Skeletal muscle satellite cell (primary cell): Measurements from ENCODE around the gene KRTAP2-2. TPM values are rescaled to one million over a fixed set of nuclear protein-coding genes. Genes with fewer than 3 reads are reported as not detected.

ENCODE experiments used
- H3K27me3 ChIP-seq: 2 replicates; pipeline ENCODE4 v1.7.0; 2013; ENCODE audit warnings: low read length; ENCODE audit not compliant: control insufficient read depth, insufficient read depth
- H3K36me3 ChIP-seq: 2 replicates; pipeline ENCODE4 v1.7.0; 2013; ENCODE audit warnings: mild to moderate bottlenecking, control low read depth, low read length; ENCODE audit not compliant: insufficient read depth
- H3K4me1 ChIP-seq: 2 replicates; pipeline ENCODE4 v1.7.0; 2013; ENCODE audit warnings: low read length; ENCODE audit not compliant: control insufficient read depth, insufficient read depth
- H3K4me2 ChIP-seq: 2 replicates; pipeline ENCODE4 v1.7.0; 2013; ENCODE audit warnings: mild to moderate bottlenecking, low read length
- H3K4me3 ChIP-seq: 2 replicates; pipeline ENCODE4 v1.7.0; 2013; ENCODE audit warnings: low read length
- H3K9ac ChIP-seq: 2 replicates; pipeline ENCODE4 v1.7.0; 2013; ENCODE audit warnings: mild to moderate bottlenecking, low read depth, low read length, moderate library complexity
- H3K9me3 ChIP-seq: replicated peaks from 2 replicates; pipeline ENCODE4 v1.7.0; 2013; ENCODE audit warnings: mild to moderate bottlenecking, control low read depth, low read length
- small RNA-seq: library from RNA; depleted of rRNA; stranded (forward); fragments of <200 nt; gene quantifications from one replicate; pipeline ENCODE3, GENCODE V24; 2012

KRTAP2-2 gene

DNA sequence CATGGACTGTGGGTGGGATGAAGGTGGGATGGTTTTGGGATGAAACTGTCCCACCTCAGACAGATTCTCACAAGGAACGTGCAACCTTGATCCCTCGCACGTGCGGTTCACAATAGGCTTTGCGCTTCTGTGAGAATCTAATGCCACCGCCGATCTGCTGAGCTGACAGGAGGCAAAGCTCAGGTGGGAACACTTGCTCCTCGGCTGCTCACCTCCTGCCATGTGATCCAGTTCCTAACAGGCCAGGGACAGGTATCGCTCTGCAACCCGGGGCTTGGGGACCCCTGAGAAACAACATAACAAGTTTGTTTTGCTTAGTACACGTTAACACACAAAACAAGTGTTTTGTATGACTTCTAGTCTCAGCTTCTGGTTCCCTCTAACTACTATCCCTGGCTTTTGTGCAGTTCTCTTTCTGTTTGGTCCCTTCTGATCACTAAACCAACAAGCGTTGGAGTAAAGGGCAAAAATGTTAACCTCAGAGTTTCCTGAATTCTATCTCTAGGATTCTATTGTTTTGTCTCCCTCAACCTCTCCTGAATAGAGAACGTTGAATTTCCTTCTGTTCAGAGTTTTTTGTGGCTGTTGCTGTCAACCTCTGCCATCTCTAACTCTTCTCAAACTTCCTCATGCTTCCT is 38.3 kb downstream of the KRTAP2-2 start:
- no peaks in the 10 kb centered on the region for H3K9me3 ChIP-seq
- no peak overlapping the region for H3K9ac ChIP-seq
- no peak overlapping the region for H3K4me2 ChIP-seq
- no peaks in the 10 kb centered on the region for H3K36me3 ChIP-seq
- H3K4me3 ChIP-seq, result no peak overlapping the region
- H3K4me1 ChIP-seq, result peaks cover 10% of the 10 kb centered on the region
- no peaks in the 10 kb centered on the region for H3K27me3 ChIP-seq

- Histone ChIP-seq H3K4me3 (no peak overlapping the region), H3K9ac (no peak overlapping the region), H3K27me3 (no peaks in the 10 kb centered on the region), H3K9me3 (no peaks in the 10 kb centered on the region), H3K4me2 (no peak overlapping the region), H3K36me3 (no peaks in the 10 kb centered on the region), H3K4me1 (peaks cover 10% of the 10 kb centered on the region)
Observed at GRCh38 chr17:41015454-41015853, 39.6 kb downstream of the KRTAP2-2 start.

- Histone ChIP-seq H3K9me3 (no peaks in the 10 kb centered on the region), H3K4me1 (peaks cover 10% of the 10 kb centered on the region), H3K27me3 (no peaks in the 10 kb centered on the region), H3K36me3 (no peaks in the 10 kb centered on the region), H3K4me3 (no peak overlapping the region), H3K4me2 (no peak overlapping the region), H3K9ac (no peak overlapping the region)
Observed at GRCh38 chr17:41013606-41014005, 41.4 kb downstream of the KRTAP2-2 start.

DNA sequence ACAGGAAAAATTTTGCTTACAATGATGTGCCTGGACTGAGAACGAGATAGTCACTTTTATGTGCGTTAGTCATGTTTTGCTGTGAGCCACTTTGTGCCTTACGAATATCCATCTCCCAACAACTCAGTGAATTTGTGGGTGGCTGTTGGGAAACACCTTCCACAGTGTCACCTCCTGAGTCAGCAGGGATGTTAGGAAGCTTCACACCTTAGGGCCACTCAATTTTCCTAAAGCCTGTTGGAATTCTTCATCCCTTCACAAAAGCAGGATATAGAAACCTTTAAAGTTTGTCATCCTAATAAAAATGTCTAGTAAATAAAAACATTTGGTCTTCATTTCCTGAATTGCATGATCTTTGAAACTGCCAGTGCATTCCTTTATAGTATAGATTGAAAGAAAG is 41.8 kb downstream of the KRTAP2-2 start:
- Histone ChIP-seq H3K27me3 (no peaks in the 10 kb centered on the region), H3K4me3 (no peak overlapping the region), H3K9ac (no peak overlapping the region), H3K36me3 (no peaks in the 10 kb centered on the region), H3K4me2 (no peak overlapping the region), H3K9me3 (no peaks in the 10 kb centered on the region), H3K4me1 (peaks cover 10% of the 10 kb centered on the region)

- Histone ChIP-seq H3K4me2 (no peak overlapping the region), H3K36me3 (no peaks in the 10 kb centered on the region), H3K4me3 (no peak overlapping the region), H3K4me1 (peaks cover 10% of the 10 kb centered on the region), H3K27me3 (no peaks in the 10 kb centered on the region), H3K9ac (no peak overlapping the region), H3K9me3 (no peaks in the 10 kb centered on the region)
Observed at GRCh38 chr17:41012326-41013120, 42.5 kb downstream of the KRTAP2-2 start.

GRCh38 chr17:41010441-41010840 is 44.6 kb downstream of the KRTAP2-2 start:
- Histone ChIP-seq H3K9me3 (no peaks in the 10 kb centered on the region), H3K9ac (no peak overlapping the region), H3K4me2 (no peak overlapping the region), H3K36me3 (no peaks in the 10 kb centered on the region), H3K4me1 (peaks cover 10% of the 10 kb centered on the region), H3K27me3 (no peaks in the 10 kb centered on the region), H3K4me3 (no peak overlapping the region)

GRCh38 chr17:41009936-41010335 is 45.1 kb downstream of the KRTAP2-2 start:
- no peak overlapping the region for H3K9ac ChIP-seq
- H3K4me3 ChIP-seq, result no peak overlapping the region
- H3K27me3 ChIP-seq, result no peaks in the 10 kb centered on the region
- H3K4me1 ChIP-seq, result peaks cover 10% of the 10 kb centered on the region
- H3K4me2 ChIP-seq, result no peak overlapping the region
- H3K36me3 ChIP-seq, result no peaks in the 10 kb centered on the region
- no peaks in the 10 kb centered on the region for H3K9me3 ChIP-seq

DNA sequence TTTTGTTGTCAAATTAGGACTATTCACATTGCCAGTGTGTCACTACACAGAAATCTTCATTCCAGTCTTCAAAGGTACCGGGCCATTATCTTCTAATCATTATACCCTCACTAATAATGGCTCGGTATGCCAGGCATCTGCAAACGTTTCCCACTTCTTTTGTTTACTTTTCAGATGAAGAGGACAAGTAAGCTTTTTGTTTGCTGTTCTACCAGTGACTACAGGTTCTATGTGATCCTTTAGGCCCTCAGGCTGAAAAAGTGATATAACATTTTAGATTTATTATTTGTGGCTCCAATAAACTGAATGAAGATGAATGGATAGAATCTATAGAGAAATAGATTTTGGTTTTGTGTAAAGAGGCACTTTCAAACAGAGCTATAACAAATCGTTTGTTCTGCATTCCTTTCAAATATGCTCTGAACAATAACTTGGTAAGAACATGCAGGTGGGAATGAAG is 45.7 kb downstream of the KRTAP2-2 start:
- H3K9ac ChIP-seq, result no peak overlapping the region
- no peak overlapping the region for H3K4me3 ChIP-seq
- H3K9me3 ChIP-seq, result no peaks in the 10 kb centered on the region
- peaks cover 10% of the 10 kb centered on the region for H3K4me1 ChIP-seq
- no peaks in the 10 kb centered on the region for H3K36me3 ChIP-seq
- H3K4me2 ChIP-seq, result no peak overlapping the region
- no peaks in the 10 kb centered on the region for H3K27me3 ChIP-seq

DNA sequence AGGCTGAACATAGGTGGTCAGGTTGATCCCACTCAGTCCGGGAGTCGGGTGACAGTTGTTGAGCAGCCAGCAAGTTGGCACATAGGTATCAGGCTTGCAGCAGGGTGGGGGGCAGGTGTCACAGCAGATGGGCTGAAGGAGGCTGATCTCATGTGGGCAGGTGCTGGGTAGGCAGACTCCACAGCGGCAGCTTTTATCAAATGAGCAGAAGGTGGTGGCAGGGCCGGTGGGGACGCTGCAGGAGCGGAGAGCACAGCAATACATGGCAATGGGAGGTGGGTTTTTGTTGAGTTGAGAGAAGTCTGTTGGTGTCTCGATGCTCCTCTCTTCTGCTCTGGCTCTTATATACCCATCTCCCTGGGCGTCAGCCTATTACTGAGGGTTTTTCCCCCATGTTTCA is 46.2 kb downstream of the KRTAP2-2 start, which contains the start of gene KRTAP3-1:
Gene KRTAP3-1, minus strand, starts transcription at position 318 of the 400 bp plus-strand sequence. Its CDS starts 54 bp downstream, at position 264.
- H3K36me3 ChIP-seq, result no peaks in the 10 kb centered on the region
- H3K9ac ChIP-seq, result no peak within 1 kb of the TSS
- H3K4me2 ChIP-seq, result no peak within 1 kb of the TSS
- H3K4me1 ChIP-seq, result peaks cover 13% of the 10 kb centered on the region
- H3K9me3 ChIP-seq, result no peaks in the 10 kb centered on the region
- no peak within 1 kb of the TSS for H3K4me3 ChIP-seq
- no peaks in the 10 kb centered on the region for H3K27me3 ChIP-seq

Small RNA genes lying within 50 kb of the gene (small RNA-seq; reads per million reads assigned to genes)
- not detected for gene KRTAP3-4P
